Liver (tissue), 3 donors: ENCODE data around the gene LAPTM4A.

Experiments used
- CTCF ChIP-seq: fragments of 150-350 bp; IDR thresholded peaks from 2 replicates; pipeline ENCODE4 v1.5.1; 2017; ENCODE audit warnings: improper control_type of control experiment, low read depth, low read length; ENCODE audit not compliant: missing input control
- FOXA1 ChIP-seq: IDR thresholded peaks from 2 replicates; pipeline ENCODE4 v1.6.1; 2016; ENCODE audit warnings: antibody characterized with exemption
- GABPA ChIP-seq, 2 donors: IDR thresholded peaks in 1 of 2; conservative IDR thresholded peaks in 1 of 2; 2 replicates each; pipeline ENCODE4 v1.6.1; 2016; ENCODE audit warnings: antibody characterized with exemption in 2 of 2, mild to moderate bottlenecking in 1 of 2, moderate library complexity in 1 of 2
- JUND ChIP-seq, 2 donors: IDR thresholded peaks; 2 replicates each; pipeline ENCODE4 v1.6.1; 2016; ENCODE audit warnings: antibody characterized with exemption in 2 of 2
- SP1 ChIP-seq: IDR thresholded peaks from 2 replicates; pipeline ENCODE4 v1.6.1; 2018; ENCODE audit warnings: antibody characterized with exemption, mild to moderate bottlenecking
- TAF1 ChIP-seq: conservative IDR thresholded peaks from 2 replicates; pipeline ENCODE4 v1.6.1; 2016; ENCODE audit warnings: antibody characterized with exemption, mild to moderate bottlenecking
- YY1 ChIP-seq: IDR thresholded peaks from 2 replicates; pipeline ENCODE4 v1.6.1; 2016; ENCODE audit warnings: antibody characterized with exemption, mild to moderate bottlenecking
- TF ChIP-seq, protein P1 (sequence below): IDR thresholded peaks from 2 replicates; pipeline ENCODE4 v1.6.1; 2016; ENCODE audit warnings: antibody characterized with exemption
- donor health status: healthy.
- donor health status: healthy.

DNA sequence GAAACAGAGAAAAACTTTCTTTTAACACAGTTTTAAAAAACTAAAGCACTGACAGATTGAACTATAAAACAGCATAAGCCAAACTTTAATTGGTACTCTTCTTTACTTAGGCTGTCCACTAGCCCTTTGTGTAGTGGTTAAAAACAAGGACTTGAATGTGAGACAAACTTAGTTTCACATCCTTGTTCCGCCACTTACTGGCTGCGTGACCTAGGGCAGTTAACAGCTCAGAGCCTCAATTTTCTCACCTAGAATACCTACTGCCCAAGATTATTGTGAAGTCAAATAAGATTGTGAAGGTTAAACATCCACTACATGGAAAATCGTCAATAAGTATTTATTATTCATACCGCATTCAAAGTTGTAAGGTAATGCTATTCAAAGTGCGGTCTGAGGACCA, 63.5 kb downstream of the LAPTM4A start:
- no peak for TF ChIP-seq CTCF
- TF ChIP-seq, protein P1, sequence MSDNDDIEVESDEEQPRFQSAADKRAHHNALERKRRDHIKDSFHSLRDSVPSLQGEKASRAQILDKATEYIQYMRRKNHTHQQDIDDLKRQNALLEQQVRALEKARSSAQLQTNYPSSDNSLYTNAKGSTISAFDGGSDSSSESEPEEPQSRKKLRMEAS, result no peak
- TF ChIP-seq SP1, result no peak
- no peak for TF ChIP-seq GABPA (IDR thresholded peaks at IDR 0.05 in 1 of 2, conservative IDR thresholded peaks at IDR 0.05 in 1 of 2)
- TF ChIP-seq FOXA1, result no peak
- no peak for TF ChIP-seq YY1
- TF ChIP-seq JUND (IDR thresholded peaks at IDR 0.05), result no peak
- no peak for TF ChIP-seq TAF1
